Measurements from ENCODE around the gene TMEM225B. TPM values are rescaled to one million over a fixed set of nuclear protein-coding genes. Genes with fewer than 3 reads are reported as not detected.

The TMEM225B gene
- total and polyA plus RNA-seq, 12 donors = 0.52 to 4.9 (median 1.9) TPM

DNA sequence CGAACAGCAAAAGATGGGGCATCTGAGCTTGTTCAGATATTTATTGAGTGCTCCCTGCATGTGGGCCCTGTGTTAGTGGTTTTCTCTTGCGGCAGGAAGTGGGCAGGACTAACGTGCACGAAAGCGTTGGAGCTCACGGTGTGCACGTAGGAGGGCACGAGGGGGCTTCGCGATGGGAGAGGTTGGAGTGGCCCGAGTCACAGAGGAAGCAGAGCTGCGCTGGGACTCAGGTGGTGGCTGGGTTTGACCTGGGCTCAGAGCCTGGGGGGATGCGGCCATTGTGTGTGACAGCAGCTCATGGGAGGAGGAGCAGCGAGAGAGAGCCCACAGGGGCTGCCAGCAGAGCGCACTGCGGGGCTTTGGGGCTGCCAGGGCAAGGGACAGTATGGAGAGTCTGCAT, 26.4 kb downstream of the TMEM225B start:
- peaks cover 0 to 99% of the 10 kb centered on the region in 2 donors for H3K36me3 ChIP-seq (replicated peaks in 1 of 2)

GRCh38 chr7:99625321-99625720, 27.3 kb downstream of the TMEM225B start:
- WGBS, 4 donors = 79 to 90% (median 81%) methylated on average over 5 of the region's 5 CpGs
- H3K27ac ChIP-seq = no peak overlapping the region
- intact Hi-C loops (cut with DNase I) = no loop called here
- peaks cover 0 to 99% of the 10 kb centered on the region in 2 donors for H3K36me3 ChIP-seq (replicated peaks in 1 of 2)
- TF ChIP-seq CTCF (IDR thresholded peaks at IDR 0.05) = no peak
- no peak for TF ChIP-seq POLR2A (IDR thresholded peaks at IDR 0.05)
- DNase-seq = peak in 1 of 7 donors; percentile 33
- no peaks in the 10 kb centered on the region for H3K4me1 ChIP-seq (replicated peaks in 1 of 2)
- H3K9me3 ChIP-seq (replicated peaks in 1 of 3) = no peaks in the 10 kb centered on the region
- H3K27me3 ChIP-seq = no peaks in the 10 kb centered on the region
- no peak overlapping the region for H3K4me3 ChIP-seq

More for the DNA sequence above, 26.4 kb downstream of the TMEM225B start:
- intact Hi-C loops (cut with DNase I) = no loop called here
- H3K27me3 ChIP-seq = no peaks in the 10 kb centered on the region
- H3K4me3 ChIP-seq = no peak overlapping the region
- no peak for TF ChIP-seq CTCF (IDR thresholded peaks at IDR 0.05)
- no peaks in the 10 kb centered on the region for H3K9me3 ChIP-seq (replicated peaks in 1 of 3)
- H3K27ac ChIP-seq = no peak overlapping the region
- DNase-seq = peak in 2 of 7 donors; percentile 8 to 47
- no peaks in the 10 kb centered on the region for H3K4me1 ChIP-seq (replicated peaks in 1 of 2)
- 85 to 97% (median 88%) methylated on average over 16 of the region's 16 CpGs for WGBS, 4 donors

DNA sequence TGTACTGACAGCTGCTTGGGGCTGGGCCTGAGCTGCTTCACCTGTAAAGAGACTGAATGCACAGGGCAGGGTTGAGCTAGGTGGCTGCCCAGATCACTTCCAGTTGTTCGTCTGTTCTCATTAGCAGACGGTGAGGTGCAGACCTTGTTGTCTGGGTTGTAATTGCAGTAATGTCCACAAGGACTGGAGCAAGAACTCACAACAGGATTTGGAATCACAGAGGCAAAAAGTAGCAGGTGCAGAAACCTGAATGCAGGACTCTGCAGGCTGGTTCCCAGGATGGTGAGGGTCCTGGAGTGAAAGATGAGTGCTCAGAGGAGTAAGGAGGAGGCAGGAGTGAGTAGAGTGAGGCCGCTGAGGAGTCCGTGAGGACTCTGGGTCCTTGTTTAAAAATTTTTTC, 27.9 kb downstream of the TMEM225B start:
- Histone ChIP-seq H3K36me3 (replicated peaks in 1 of 2) (peaks cover 0 to 99% of the 10 kb centered on the region in 2 donors), H3K4me1 (replicated peaks in 1 of 2) (no peaks in the 10 kb centered on the region), H3K4me3 (no peak overlapping the region), H3K27ac (no peak overlapping the region), H3K27me3 (no peaks in the 10 kb centered on the region), H3K9me3 (replicated peaks in 1 of 3) (no peaks in the 10 kb centered on the region)
- 85 to 94% (median 89%) methylated on average over 4 of the region's 4 CpGs for WGBS, 4 donors
- TF ChIP-seq CTCF (IDR thresholded peaks at IDR 0.05) (no peak), POLR2A (IDR thresholded peaks at IDR 0.05) (no peak)
- intact Hi-C loops (cut with DNase I) = no loop called here
- DNase-seq = no peak

DNA sequence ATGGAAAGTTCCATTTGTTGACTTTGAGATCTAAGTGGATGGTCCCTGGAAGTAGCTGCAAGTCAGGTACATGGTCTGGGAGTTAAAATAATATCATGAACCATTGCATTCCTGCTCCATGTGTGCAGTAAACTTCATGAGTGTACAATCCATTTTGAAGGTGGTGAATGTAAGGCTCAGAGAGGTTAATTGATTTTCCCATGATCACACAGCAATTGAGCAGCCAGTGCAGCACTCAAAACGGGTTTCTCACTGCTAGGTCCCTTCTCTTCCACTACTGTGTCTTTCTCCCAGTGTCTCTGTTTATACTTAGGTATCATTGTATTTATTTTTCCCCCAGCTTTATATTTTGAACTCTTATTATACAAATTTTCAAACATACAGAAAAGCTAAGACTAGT, 28.6 kb downstream of the TMEM225B start:
- DNase-seq = no peak
- TF ChIP-seq POLR2A (IDR thresholded peaks at IDR 0.05) (no peak), CTCF (IDR thresholded peaks at IDR 0.05) (no peak)
- intact Hi-C loops (cut with DNase I) = no loop called here

More for the DNA sequence above, 28.6 kb downstream of the TMEM225B start:
- Histone ChIP-seq H3K9me3 (replicated peaks in 1 of 3) (no peaks in the 10 kb centered on the region), H3K36me3 (replicated peaks in 1 of 2) (peaks cover 0 to 94% of the 10 kb centered on the region in 2 donors), H3K4me1 (replicated peaks in 1 of 2) (no peaks in the 10 kb centered on the region), H3K27ac (no peak overlapping the region), H3K27me3 (no peaks in the 10 kb centered on the region), H3K4me3 (no peak overlapping the region)
- 78 to 97% (median 89%) methylated on average over 1 of the region's 1 CpG for WGBS, 4 donors
